Right renal cortex interstitium (tissue), 3 donors: ENCODE results near the gene ZNF230. TPM values are rescaled to one million over a fixed set of nuclear protein-coding genes. Genes with fewer than 3 reads are reported as not detected.

Experiments used
- DNase-seq, 3 donors: peaks; one replicate each; pipeline ENCODE4 v3.0.0-alpha.2; 2013; ENCODE audit warnings: low read depth in 3 of 3, low spot score in 2 of 3
- polyA plus RNA-seq, 3 donors: library from polyadenylated mRNA; unstranded; fragments of 120-200 nt; gene quantifications; one replicate each; pipeline ENCODE4 v1.2.1, GENCODE V29; 2013; ENCODE audit not compliant: insufficient read length in 3 of 3

The ZNF230 gene
- polyA plus RNA-seq, 3 donors: 6.8 to 7.5 (median 7.3) TPM

- DNase-seq: no peak
Measured at GRCh38 chr19:44032001-44032610, 29.3 kb downstream of the ZNF230 start.

GRCh38 chr19:44042147-44042546, 39.4 kb downstream of the ZNF230 start:
- no peak for DNase-seq

GRCh38 chr19:44050740-44051649, 48.2 kb downstream of the ZNF230 start:
- DNase-seq: no peak

GRCh38 chr19:44051650-44052402, 49.1 kb downstream of the ZNF230 start, which contains the start of gene ZNF223:
Gene ZNF223 (plus strand): TSS chr19:44052036. CDS start chr19:44055177, 3,141 bp downstream.
- DNase-seq: peak; percentile 81 to 92 (median 89)

- DNase-seq: no peak
Measured at GRCh38 chr19:44055870-44056269, 53.1 kb downstream of the ZNF230 start.

- no peak for DNase-seq
Measured at GRCh38 chr19:44059229-44059628, 56.5 kb downstream of the ZNF230 start.

- no peak for DNase-seq
Measured at GRCh38 chr19:44061038-44061437, 58.3 kb downstream of the ZNF230 start.

Other genes with a start within 250 kb of the ZNF230 start
- 10 to 100 TPM; 36.9 to 40.5 (median 37.4) TPM for gene SMG9, start 248.0 kb upstream of the ZNF230 start, polyA plus RNA-seq
- gene KCNN4, start 222.0 kb upstream of the ZNF230 start, polyA plus RNA-seq: 1 to 10 TPM in 2 of 3 donors, under 1 TPM in 1; 0.97 to 1.8 (median 1.5) TPM
- under 1 TPM; 0.42 to 0.71 (median 0.47) TPM for gene LYPD5, start 200.5 kb upstream of the ZNF230 start, polyA plus RNA-seq
- gene ZNF283, start 175.6 kb upstream of the ZNF230 start, polyA plus RNA-seq: 10 to 100 TPM; 11.4 to 14.8 (median 14.5) TPM
- gene ZNF404, start 119.0 kb upstream of the ZNF230 start, polyA plus RNA-seq: 10 to 100 TPM; 10.4 to 11.7 (median 11.1) TPM
- 10 to 100 TPM; 25.6 to 30.9 (median 29.0) TPM for gene ZNF45, start 67.7 kb upstream of the ZNF230 start, polyA plus RNA-seq
- gene ZNF221, start 51.7 kb upstream of the ZNF230 start, polyA plus RNA-seq: 1 to 10 TPM; 5.0 to 7.5 (median 6.2) TPM
- gene ZNF155, start 18.8 kb upstream of the ZNF230 start, polyA plus RNA-seq: 10 to 100 TPM; 14.8 to 18.7 (median 15.8) TPM
- gene ZNF222, start 22.4 kb downstream of the ZNF230 start, polyA plus RNA-seq: 10 to 100 TPM in 2 of 3 donors, 1 to 10 TPM in 1; 10.0 to 10.9 (median 10.2) TPM
- gene ZNF223, start 49.1 kb downstream of the ZNF230 start, polyA plus RNA-seq: 10 to 100 TPM; 12.7 to 15.5 (median 13.1) TPM
- gene ZNF284, start 69.2 kb downstream of the ZNF230 start, polyA plus RNA-seq: 1 to 10 TPM; 3.5 to 4.3 (median 3.9) TPM
- gene ZNF224, start 91.4 kb downstream of the ZNF230 start, polyA plus RNA-seq: 10 to 100 TPM; 24.9 to 26.2 (median 25.9) TPM
- 10 to 100 TPM; 10.9 to 12.1 (median 11.2) TPM for gene ZNF225, start 110.4 kb downstream of the ZNF230 start, polyA plus RNA-seq
- 10 to 100 TPM; 13.1 to 14.6 (median 13.5) TPM for gene ZNF234, start 138.6 kb downstream of the ZNF230 start, polyA plus RNA-seq
- 10 to 100 TPM; 28.4 to 31.2 (median 30.0) TPM for gene ZNF226, start 162.1 kb downstream of the ZNF230 start, polyA plus RNA-seq
- gene ZNF227, start 209.6 kb downstream of the ZNF230 start, polyA plus RNA-seq: 10 to 100 TPM; 26.7 to 29.8 (median 29.8) TPM